GM21825 (cell line): ENCODE results near the gene ANKRD16.
A peak's percentile ranks its signal among the peaks of the same experiment; 100 is the strongest.

ENCODE experiments used
- ATAC-seq: cut with Tn5 transposase; IDR thresholded peaks from one replicate; pipeline ENCODE4 v1.9.1; 2021; ENCODE audit warnings: mild to moderate bottlenecking, moderate library complexity; ENCODE audit not compliant: unreplicated experiment

Gene ANKRD16

DNA sequence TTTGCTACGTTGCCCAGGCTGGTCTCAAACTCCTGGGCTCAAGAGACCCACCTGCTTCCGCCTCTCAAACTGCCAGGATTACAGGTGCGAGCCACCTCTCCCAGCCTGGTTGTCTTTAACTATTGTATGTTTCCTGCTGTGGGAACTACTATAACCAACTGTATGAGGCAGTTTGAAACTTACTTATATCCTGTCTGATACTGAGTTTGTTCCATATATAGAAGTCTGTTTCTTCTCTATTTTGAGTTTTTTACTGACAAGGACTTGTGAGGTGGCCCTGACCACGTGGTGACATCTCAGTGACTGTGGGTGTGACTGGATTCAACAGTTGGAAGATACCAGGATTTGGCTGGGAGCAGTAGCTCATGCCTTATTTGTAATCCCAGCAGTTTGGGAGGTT, 14.5 kb upstream of the ANKRD16 start:
- ATAC-seq, result peak; percentile 96

GRCh38 chr10:5903563-5903962, 13.9 kb upstream of the ANKRD16 start:
- ATAC-seq, result no peak

GRCh38 chr10:5902511-5903274, 13.0 kb upstream of the ANKRD16 start:
- ATAC-seq, result no peak

DNA sequence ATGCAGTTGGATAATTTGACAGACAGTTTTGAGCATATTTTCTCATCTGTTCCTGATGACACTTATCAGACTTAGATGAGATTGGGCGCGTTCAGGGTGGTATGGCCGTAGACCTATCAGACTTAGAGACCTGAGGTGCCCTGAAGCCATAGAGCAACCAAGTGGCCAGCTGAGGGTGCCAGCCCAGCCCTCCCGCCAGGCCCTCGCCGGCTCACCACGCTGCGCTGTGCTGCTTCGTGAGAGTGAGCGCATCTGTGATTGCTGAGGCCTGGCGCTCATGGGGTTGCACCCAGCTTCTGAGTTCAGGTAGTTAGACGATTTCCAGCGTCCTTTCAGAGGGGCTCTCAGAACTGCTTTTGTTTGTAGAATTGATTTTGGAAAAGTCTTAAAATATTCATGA, 10.6 kb upstream of the ANKRD16 start:
- no peak for ATAC-seq

GRCh38 chr10:5898163-5898562, 8.5 kb upstream of the ANKRD16 start:
- ATAC-seq, result no peak

- no peak for ATAC-seq
Measured at GRCh38 chr10:5897504-5897903, 7.8 kb upstream of the ANKRD16 start.

DNA sequence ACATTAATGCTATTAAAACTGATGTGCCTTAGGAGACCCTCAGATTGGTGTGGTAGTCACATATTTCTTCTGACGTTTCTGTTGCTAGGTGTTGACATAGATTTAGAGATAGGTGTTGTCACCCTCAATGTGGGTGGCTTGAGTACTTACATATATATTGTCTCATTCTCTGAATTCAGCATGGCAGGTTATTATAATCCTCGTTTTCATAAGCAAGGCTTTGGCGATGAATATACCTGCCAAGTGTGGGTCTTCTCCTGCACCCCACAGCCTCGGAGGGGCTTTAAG, 7.3 kb upstream of the ANKRD16 start:
- ATAC-seq, result no peak

DNA sequence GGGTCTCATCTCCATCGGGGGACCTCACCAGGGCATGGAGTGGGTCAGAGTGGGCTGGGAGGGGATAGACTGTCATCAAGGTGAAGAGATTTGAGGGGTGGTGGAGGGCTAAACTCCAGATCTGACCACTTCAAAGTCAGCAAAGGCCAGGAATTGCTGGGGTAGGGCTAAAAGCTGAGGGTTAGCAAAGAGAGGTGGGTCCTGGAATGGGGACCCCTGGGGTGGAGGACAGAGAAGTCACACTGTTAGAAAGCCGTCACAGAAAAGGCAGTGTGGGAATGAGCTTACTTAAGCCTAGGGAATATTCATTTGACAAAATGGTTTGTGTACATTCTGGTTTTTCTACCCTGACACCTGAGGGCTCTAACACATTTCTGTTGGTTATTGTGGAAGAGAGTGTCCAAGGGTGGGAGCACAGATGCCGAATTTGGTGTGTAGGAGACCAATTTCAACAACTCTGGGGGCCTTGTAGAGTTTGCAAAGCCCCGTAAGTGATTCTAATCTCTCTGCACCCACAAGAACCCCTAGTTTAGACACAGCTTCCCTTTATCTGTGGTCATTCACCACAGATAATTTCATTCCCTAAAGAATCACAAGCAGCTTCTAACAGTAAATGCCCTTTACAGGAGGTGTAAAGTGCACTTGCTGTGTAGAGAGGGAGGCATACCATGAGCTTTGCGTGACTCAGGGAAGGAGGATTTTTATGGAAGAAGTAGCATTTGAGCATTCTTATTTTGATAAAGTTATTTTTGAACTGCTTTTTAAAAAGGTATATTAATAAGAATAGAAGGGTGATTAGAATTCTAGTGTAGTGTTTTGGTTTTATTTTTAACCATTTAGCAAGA, 6.7 kb upstream of the ANKRD16 start:
- ATAC-seq, result no peak

DNA sequence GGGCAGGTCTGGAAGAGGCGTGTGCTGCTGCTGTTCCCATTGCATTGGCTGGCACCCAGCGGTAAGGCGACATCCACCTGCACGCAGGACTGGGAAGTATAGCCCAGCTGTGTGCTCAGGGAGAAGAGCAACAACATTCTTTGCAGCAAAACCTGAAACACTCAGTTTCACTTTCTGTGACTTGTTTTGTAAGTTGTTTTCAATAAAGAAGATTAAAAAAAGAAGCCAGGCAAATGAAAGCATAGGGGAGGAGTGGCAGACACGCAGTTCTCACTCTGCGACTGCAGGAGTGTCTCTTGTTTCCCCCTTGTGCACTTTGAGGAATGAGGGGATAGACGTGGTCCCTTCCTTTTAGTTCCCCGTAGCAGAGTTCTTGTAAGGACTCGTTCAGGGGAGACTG, 6.1 kb upstream of the ANKRD16 start:
- ATAC-seq, result peak; percentile 62

DNA sequence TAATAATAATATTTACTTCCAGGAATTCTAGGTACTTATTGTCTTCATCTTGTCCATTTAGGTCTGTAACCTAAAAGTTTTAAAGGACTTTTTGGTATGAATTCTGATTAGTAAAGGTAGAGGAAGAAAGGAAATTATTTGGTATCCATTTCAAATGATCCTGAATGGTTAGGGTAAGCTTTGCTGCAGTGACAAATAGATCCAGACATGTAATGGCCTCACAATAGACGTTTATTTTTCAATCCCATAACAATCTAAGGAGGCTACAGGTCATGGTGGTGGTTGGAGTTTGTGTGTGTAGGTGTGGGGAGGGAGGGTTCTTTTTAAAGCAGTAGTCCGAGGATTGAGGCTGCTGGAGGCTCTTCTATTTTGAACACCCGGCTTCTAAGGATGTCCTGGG, 5.7 kb upstream of the ANKRD16 start:
- ATAC-seq, result no peak

DNA sequence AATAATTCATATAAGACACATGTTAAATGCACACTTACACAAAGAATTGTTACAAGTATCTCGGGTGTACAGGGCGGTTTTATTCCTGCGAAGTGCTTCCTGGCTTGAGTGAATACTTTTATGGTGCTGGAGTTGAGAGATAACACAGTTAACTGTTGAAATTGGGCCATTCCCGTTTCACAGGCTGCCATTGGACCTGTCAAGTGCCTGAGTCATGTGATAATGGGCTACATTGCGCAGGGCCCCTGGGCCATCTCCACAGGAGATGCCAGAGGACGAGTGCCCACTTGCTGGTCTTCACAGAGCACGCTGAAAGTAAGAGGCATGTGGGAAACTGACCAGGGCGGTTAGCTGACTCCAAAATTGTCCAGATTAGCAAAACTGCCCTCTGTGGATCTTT, 5.2 kb upstream of the ANKRD16 start:
- no peak for ATAC-seq

GRCh38 chr10:5894403-5894802, 4.7 kb upstream of the ANKRD16 start:
- no peak for ATAC-seq

DNA sequence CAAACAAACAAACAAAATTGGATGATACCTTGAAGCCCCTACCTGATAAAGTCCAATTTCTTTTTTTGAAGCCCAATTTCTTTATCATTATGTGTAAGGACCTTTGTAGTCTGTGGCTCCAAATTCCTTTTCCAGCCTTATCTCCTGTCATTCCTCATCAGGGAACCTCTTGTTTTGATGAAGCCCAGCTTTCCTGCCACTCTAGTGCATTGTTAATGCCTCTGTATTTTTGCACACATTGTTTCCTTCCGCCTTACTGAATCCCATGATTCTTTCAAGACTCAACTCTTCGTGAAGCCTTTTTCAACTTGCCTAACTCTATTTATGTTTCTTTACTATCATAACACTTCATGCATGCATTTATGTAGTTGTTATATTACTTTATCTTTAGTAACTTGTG, 3.6 kb upstream of the ANKRD16 start:
- ATAC-seq, result no peak

DNA sequence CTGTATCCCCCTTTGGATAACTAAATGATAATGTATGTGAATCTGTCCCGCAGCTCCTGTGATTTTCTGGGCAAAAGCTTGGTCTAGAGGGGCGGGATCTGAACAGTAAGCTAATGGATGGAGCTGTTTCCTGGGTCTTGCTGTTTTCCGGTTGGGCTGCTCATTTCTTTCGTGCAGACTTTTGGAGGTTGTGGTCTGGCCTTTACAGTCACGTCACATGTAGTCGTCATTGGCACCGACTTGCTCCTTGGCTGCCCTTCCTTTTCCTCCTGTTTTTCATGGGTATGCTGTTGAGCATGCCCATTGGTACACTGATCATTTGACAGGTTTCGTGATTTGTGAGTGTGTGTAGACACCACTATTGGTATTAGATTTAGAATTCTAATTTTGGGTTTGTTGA, 2.3 kb upstream of the ANKRD16 start:
- no peak for ATAC-seq

- ATAC-seq, result no peak
Measured at GRCh38 chr10:5891009-5891408, 1.3 kb upstream of the ANKRD16 start.

DNA sequence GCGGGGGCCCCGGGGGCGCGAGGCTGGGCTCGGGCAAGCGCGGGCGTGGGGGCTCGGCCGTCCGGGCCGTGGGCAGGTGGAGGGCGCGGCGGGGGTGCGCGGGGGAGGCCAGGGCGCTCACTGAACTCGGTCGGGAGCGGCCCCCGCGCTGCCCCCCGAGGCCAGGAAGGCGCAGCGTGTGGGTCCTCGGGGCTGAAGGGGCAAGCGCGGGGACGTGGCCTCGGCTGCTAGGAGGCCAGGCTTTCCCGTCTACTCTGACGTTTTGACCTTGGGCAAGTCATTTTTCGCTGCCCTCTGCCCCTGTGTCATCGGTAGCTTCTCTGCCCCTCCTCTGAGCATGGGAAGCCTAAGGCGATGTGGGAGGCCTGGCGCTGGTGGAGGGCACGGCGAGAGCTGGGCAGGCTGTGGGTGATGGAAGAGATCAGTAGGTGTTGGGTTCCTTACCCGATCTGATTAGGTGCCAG, 791 bp upstream of the ANKRD16 start:
- peak; percentile 3 for ATAC-seq

DNA sequence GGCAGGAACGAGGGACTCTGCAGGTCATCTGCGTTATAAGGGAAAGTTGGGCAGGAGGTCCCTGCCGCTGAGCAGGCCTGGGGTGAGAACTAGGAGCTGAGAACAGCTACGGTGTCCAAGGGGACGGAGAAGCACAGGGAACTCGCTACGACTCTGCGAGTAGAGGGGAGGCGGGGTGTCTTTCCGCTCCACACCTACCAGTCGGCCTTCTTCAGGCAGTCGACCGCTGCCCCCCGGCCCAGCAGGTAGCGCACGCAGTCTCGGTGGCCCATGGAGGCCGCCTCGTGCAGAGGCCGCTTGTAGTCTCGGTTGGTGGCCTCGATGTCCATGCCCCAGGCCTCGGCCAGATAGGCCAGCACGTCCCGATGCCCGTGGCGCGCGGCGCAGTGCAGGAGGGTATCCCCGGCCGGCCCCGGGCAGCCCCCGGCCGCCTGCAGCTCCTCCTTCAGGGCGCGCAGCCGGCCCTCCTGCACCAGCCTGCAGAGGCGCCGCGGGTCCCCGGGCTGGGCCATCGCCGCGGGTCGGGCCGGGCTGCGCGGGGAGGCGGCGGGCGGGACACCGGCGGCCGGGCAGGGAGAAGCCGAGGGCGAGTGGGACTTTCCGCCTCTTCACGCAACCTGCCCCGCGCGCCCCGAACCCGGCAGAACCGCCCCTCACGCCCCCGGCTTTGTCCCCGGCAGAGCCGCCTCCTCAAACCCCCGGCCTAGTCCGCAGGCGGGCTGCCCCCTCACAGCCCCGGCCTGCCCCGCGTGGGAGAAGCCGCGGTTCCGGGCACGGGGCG, 660 bp downstream of the ANKRD16 start:
- ATAC-seq, result peak; percentile 26

DNA sequence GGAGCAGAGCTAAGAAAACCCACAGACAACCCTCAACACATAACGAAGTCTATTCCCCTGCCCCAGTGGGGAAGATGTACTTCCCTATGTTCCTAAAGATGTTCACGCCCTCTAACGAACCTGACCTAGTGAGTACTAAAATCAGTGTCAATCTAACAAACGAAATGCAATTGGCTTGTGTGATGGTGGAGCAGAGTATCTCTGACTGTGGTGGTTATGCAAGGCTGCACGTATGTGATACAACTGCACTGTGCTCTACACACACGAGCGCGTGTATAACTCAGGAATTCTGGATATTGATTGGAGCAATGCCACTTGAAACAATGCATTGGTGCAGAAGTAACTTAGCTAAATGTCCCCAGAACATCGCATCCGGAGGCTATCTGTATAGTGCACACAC, 1.3 kb downstream of the ANKRD16 start:
- ATAC-seq, result no peak

- no peak for ATAC-seq
Measured at GRCh38 chr10:5887641-5888040, 2.1 kb downstream of the ANKRD16 start.

GRCh38 chr10:5887029-5887428, 2.7 kb downstream of the ANKRD16 start:
- ATAC-seq, result no peak

GRCh38 chr10:5885619-5886018, 4.1 kb downstream of the ANKRD16 start:
- no peak for ATAC-seq

DNA sequence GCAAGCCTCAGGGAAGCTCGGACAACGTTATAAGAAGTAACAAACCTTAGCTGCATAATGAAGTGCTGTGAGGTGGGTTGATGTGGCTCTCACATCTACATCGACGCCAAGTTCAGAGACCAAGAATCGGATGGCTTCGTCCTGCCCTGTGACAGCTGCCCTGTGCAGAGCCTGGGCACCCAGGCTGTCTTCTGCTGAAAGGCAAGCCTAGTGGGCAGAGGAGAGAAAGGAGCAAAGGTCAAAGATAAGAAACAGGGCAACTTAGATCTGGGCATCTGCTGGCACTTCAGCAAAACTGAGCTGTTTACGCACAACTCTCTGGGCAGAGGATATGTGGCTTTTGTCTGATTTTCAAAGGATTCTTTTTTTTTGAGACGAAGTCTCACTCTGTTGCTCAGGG, 6.7 kb downstream of the ANKRD16 start:
- no peak for ATAC-seq
